Mesenchymal stem cell (in vitro differentiated cells and primary cell): ENCODE data around the gene MT1A.
A peak's percentile ranks its signal among the peaks of the same experiment; 100 is the strongest.

Source experiments
- DNase-seq: peaks from one replicate; pipeline ENCODE4 v3.0.0-alpha.2; 2013
- H2AFZ ChIP-seq: one replicate; pipeline ENCODE4 v1.6.1; 2013; ENCODE audit warnings: low read depth, mild to moderate bottlenecking, control low read depth, inconsistent platforms, low read length, moderate library complexity
- H2AK5ac ChIP-seq: 2 replicates; pipeline ENCODE4 v1.6.1; 2013; ENCODE audit warnings: low read length, moderate library complexity, mild to moderate bottlenecking, inconsistent platforms; ENCODE audit not compliant: severe bottlenecking
- H2BK120ac ChIP-seq: one replicate; pipeline ENCODE4 v1.6.1; 2013; ENCODE audit warnings: low read depth, mild to moderate bottlenecking, inconsistent platforms, low read length, moderate library complexity
- H2BK12ac ChIP-seq, 2 experiments: one replicate each; pipeline ENCODE4 v1.6.1; 2013; ENCODE audit warnings: inconsistent platforms in 2 of 2, low read length in 2 of 2, mild to moderate bottlenecking in 2 of 2, moderate library complexity in 2 of 2, control low read depth in 1 of 2
- H2BK15ac ChIP-seq: one replicate; pipeline ENCODE4 v1.6.1; 2013; ENCODE audit warnings: mild to moderate bottlenecking, low read depth, inconsistent platforms; ENCODE audit not compliant: poor library complexity, severe bottlenecking
- H2BK5ac ChIP-seq: 2 replicates; pipeline ENCODE4 v1.6.1; 2013; ENCODE audit warnings: low read depth, mild to moderate bottlenecking, low read length, control low read depth, inconsistent platforms; ENCODE audit not compliant: poor library complexity, severe bottlenecking
- H3K14ac ChIP-seq, 2 experiments: one replicate each; pipeline ENCODE4 v1.6.1; 2013; ENCODE audit warnings: inconsistent platforms in 2 of 2, low read length in 2 of 2, control low read depth in 1 of 2, mild to moderate bottlenecking in 1 of 2, moderate library complexity in 1 of 2
- H3K18ac ChIP-seq, 2 experiments: one replicate each; pipeline ENCODE4 v1.6.1; 2013; ENCODE audit warnings: inconsistent platforms in 2 of 2, low read length in 2 of 2, control low read depth in 1 of 2, low read depth in 1 of 2, mild to moderate bottlenecking in 1 of 2
- H3K23ac ChIP-seq, 2 experiments: one replicate each; pipeline ENCODE4 v1.6.1; 2013; ENCODE audit warnings: inconsistent platforms in 2 of 2, low read length in 2 of 2, mild to moderate bottlenecking in 2 of 2, moderate library complexity in 2 of 2, control low read depth in 1 of 2
- H3K27ac ChIP-seq: 2 replicates; pipeline ENCODE4 v1.5.1; 2013; ENCODE audit warnings: mild to moderate bottlenecking, moderate library complexity, low read length, control low read depth, inconsistent platforms; ENCODE audit not compliant: poor library complexity, severe bottlenecking
- H3K27me3 ChIP-seq, 2 experiments: 2 replicates each; pipeline versions ENCODE4 v1.6.1 to v1.7.0; 2013; ENCODE audit warnings: low read length in 2 of 2, mild to moderate bottlenecking in 2 of 2, moderate library complexity in 2 of 2, control low read depth in 1 of 2, inconsistent platforms in 1 of 2; ENCODE audit not compliant: control insufficient read depth in 1 of 2, insufficient read depth in 1 of 2
- H3K36me3 ChIP-seq, 2 experiments: 2 replicates each; pipeline versions ENCODE4 v1.6.1 to v1.7.0; 2013; ENCODE audit warnings: low read length in 2 of 2, control low read depth in 1 of 2, inconsistent platforms in 1 of 2, low read depth in 1 of 2, mild to moderate bottlenecking in 1 of 2; ENCODE audit not compliant: insufficient read depth in 2 of 2, control insufficient read depth in 1 of 2
- H3K4ac ChIP-seq, 2 experiments: one replicate each; pipeline ENCODE4 v1.6.1; 2013; ENCODE audit warnings: inconsistent platforms in 2 of 2, low read length in 2 of 2, mild to moderate bottlenecking in 2 of 2, moderate library complexity in 2 of 2, control low read depth in 1 of 2, low read depth in 1 of 2
- H3K4me1 ChIP-seq: 2 replicates; pipeline ENCODE4 v1.6.1; 2013; ENCODE audit warnings: low read depth, low read length, control low read depth; ENCODE audit not compliant: control insufficient read depth, insufficient read depth
- H3K4me2 ChIP-seq: 2 replicates; pipeline ENCODE4 v1.6.1; 2013; ENCODE audit warnings: low read length, mild to moderate bottlenecking, inconsistent platforms; ENCODE audit not compliant: poor library complexity, severe bottlenecking
- H3K4me3 ChIP-seq, 2 experiments: 2 replicates each; pipeline versions ENCODE4 v1.5.1 to v1.7.0; 2013; ENCODE audit warnings: low read length in 2 of 2, mild to moderate bottlenecking in 2 of 2, control low read depth in 1 of 2, low read depth in 1 of 2; ENCODE audit not compliant: insufficient read depth in 1 of 2
- H3K79me1 ChIP-seq: replicated peaks from 2 replicates; pipeline ENCODE4 v1.6.1; 2013; ENCODE audit warnings: mild to moderate bottlenecking, control low read depth, low read length, inconsistent platforms; ENCODE audit not compliant: poor library complexity, severe bottlenecking
- H3K9ac ChIP-seq: 2 replicates; pipeline ENCODE4 v1.7.0; 2013; ENCODE audit warnings: mild to moderate bottlenecking, low read length, moderate library complexity
- H3K9me3 ChIP-seq: 2 replicates; pipeline ENCODE4 v1.7.0; 2013; ENCODE audit warnings: mild to moderate bottlenecking, low read length; ENCODE audit not compliant: control insufficient read depth
- H4K8ac ChIP-seq: one replicate; pipeline ENCODE4 v1.6.1; 2013; ENCODE audit warnings: inconsistent platforms, mild to moderate bottlenecking, low read length, moderate library complexity
- H4K91ac ChIP-seq: one replicate; pipeline ENCODE4 v1.6.1; 2013; ENCODE audit warnings: mild to moderate bottlenecking, low read length, inconsistent platforms
- WGBS: methylation state at CpG from one replicate; pipeline ENCODE4 v1.1.7; 2013; ENCODE audit warnings: mixed read lengths; 5-methylcytosine and 5-hydroxymethylcytosine counted together

MT1A gene

DNA sequence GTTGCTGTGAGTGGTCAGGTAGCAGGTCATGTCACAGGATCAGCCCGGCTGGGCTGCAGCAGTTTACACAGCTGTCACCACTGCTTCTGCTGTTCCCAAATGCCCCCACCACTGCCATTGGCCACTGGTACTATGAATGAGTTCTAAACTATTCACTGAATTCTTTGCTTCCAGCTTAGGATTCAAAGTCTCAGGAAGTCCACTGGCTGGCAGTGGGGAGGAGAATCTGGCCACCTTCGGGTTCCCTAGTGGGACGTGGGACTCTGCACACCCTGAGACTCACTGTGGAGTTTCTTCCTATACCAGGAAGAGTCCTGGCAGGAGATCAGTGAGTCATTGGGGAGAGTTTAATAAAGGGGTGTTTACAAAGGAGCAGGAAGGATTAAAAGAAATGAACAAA is 50.7 kb downstream of the MT1A start:
- no peak overlapping the region for H2BK120ac ChIP-seq
- no peak overlapping the region for H3K23ac ChIP-seq
- no peak overlapping the region for H2BK5ac ChIP-seq
- H4K91ac ChIP-seq, result no peak overlapping the region
- no peak overlapping the region for H2AK5ac ChIP-seq
- H3K4me3 ChIP-seq, result no peak overlapping the region
- no peak overlapping the region for H3K4me2 ChIP-seq
- peaks cover 3% of the 10 kb centered on the region for H3K4me1 ChIP-seq
- H3K9ac ChIP-seq, result no peak overlapping the region
- H3K18ac ChIP-seq, result peak overlapping the region in 1 of 2 experiments; percentile 29
- no peaks in the 10 kb centered on the region for H3K27me3 ChIP-seq
- H3K9me3 ChIP-seq, result peaks cover 10% of the 10 kb centered on the region
- H3K36me3 ChIP-seq, result no peaks in the 10 kb centered on the region
- 70% methylated on average over 2 of the region's 3 CpGs for WGBS
- H3K14ac ChIP-seq, result no peak overlapping the region
- no peak overlapping the region for H3K4ac ChIP-seq
- no peak for DNase-seq
- H2BK12ac ChIP-seq, result no peak overlapping the region
- H3K27ac ChIP-seq, result no peak overlapping the region
- H2AFZ ChIP-seq, result no peak overlapping the region
- H4K8ac ChIP-seq, result no peak overlapping the region
- no peaks in the 10 kb centered on the region for H3K79me1 ChIP-seq
- no peak overlapping the region for H2BK15ac ChIP-seq
